ENCODE results near the gene CSF1R.

- no peak for TF ChIP-seq CTCF (IDR thresholded peaks at IDR 0.05; ENCODE audit: low read depth, low read length, missing input control)
- no peak for TF ChIP-seq NR2F2 (IDR thresholded peaks at IDR 0.05)
- TF ChIP-seq MAX (IDR thresholded peaks at IDR 0.05): no peak
- TF ChIP-seq FOXA1 (IDR thresholded peaks at IDR 0.05): no peak
- no peak for TF ChIP-seq YY1 (IDR thresholded peaks at IDR 0.05)
- no peak for TF ChIP-seq TAF1 (conservative IDR thresholded peaks at IDR 0.05)
- TF ChIP-seq RAD21 (IDR thresholded peaks at IDR 0.05): no peak
- TF ChIP-seq REST (IDR thresholded peaks at IDR 0.05): no peak
- no peak for TF ChIP-seq EGR1 (IDR thresholded peaks at IDR 0.05; ENCODE audit: low read depth in 2 of 2)
These were observed 4.6 kb downstream of the CSF1R start for GRCh38 chr5:150081541-150082283.
